GM19099 (cell line): ENCODE measurements around the gene PTPN4.

ENCODE experiments used
- POLR2A ChIP-seq: IDR thresholded peaks from 3 replicates; pipeline ENCODE4 v1.6.1; 2011; ENCODE audit warnings: low read depth; ENCODE audit not compliant: insufficient read length; ENCODE audit errors: extremely low read depth

The PTPN4 gene

GRCh38 chr2:119958670-119959268 lies 199.0 kb downstream of the PTPN4 start:
- no peak for TF ChIP-seq POLR2A

- TF ChIP-seq POLR2A: no peak
Measured at GRCh38 chr2:119960821-119961220, 201.1 kb downstream of the PTPN4 start.

GRCh38 chr2:119981896-119982295 lies 222.2 kb downstream of the PTPN4 start:
- no peak for TF ChIP-seq POLR2A

GRCh38 chr2:119982506-119982905 lies 222.8 kb downstream of the PTPN4 start:
- no peak for TF ChIP-seq POLR2A

GRCh38 chr2:119983108-119983507 lies 223.4 kb downstream of the PTPN4 start:
- no peak for TF ChIP-seq POLR2A

GRCh38 chr2:119996148-119996547 lies 236.4 kb downstream of the PTPN4 start:
- TF ChIP-seq POLR2A: no peak

GRCh38 chr2:120001471-120001870 lies 241.7 kb downstream of the PTPN4 start:
- no peak for TF ChIP-seq POLR2A

- no peak for TF ChIP-seq POLR2A
Measured at GRCh38 chr2:120004254-120004653, 244.5 kb downstream of the PTPN4 start.

- no peak for TF ChIP-seq POLR2A
Measured at GRCh38 chr2:120005834-120006521, 246.3 kb downstream of the PTPN4 start.

- no peak for TF ChIP-seq POLR2A
Measured at GRCh38 chr2:120007851-120008250, 248.1 kb downstream of the PTPN4 start.

- TF ChIP-seq POLR2A: no peak
Measured at GRCh38 chr2:120012363-120012762, 252.6 kb downstream of the PTPN4 start.

- TF ChIP-seq POLR2A: peak; percentile 73
Measured at GRCh38 chr2:120012771-120013596, 253.3 kb downstream of the PTPN4 start, which contains the start of gene EPB41L5. TSS of gene EPB41L5 (plus strand) at chr2:120013077. CDS start at chr2:120019085, 6,008 bp downstream.

- no peak for TF ChIP-seq POLR2A
Measured at GRCh38 chr2:120013597-120014223, 254.0 kb downstream of the PTPN4 start.

- TF ChIP-seq POLR2A: no peak
Measured at GRCh38 chr2:120014226-120014980, 254.7 kb downstream of the PTPN4 start.
